Transverse colon (tissue), 3 donors: Measurements from ENCODE around the gene TMEM91.
"Not testable (repeated sequence)": the region's sequence is repeated elsewhere in the genome, so short reads cannot be mapped to it uniquely, and the experiment has no call there.

Source experiments
- POLR2A ChIP-seq: fragments of 450-650 bp; IDR thresholded peaks from one replicate; pipeline ENCODE4 v1.6.1; 2016; ENCODE audit warnings: antibody characterized with exemption, mild to moderate bottlenecking, moderate library complexity
- POLR2AphosphoS5 ChIP-seq, 3 donors: sonication (generic); formaldehyde crosslinking; IDR thresholded peaks; one replicate each; pipeline ENCODE4 v1.6.1; 2016; ENCODE audit warnings: antibody characterized with exemption in 3 of 3

DNA sequence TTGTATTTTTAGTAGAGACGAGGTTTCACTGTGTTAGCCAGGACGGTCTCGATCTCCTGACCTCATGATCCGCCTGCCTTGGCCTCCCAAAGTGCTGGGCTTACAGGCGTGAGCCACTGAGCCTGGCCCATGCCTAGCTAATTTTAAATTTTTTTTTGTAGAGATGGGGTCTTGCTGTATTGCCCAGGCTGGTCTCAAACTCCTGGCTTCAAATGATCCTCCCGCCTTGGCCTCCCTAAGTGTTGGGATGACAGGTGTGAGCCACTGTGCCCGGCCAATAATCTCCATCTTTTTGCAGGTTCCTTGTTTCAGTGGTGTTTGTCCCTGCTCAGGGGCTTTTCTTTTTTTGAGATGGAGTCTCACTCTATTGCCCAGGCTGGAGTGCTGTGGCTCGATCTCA, 5.2 kb downstream of the TMEM91 start:
- TF ChIP-seq POLR2A; POLR2AphosphoS5 (IDR thresholded peaks at IDR 0.05): not testable (repeated sequence)
